Measurements from ENCODE around the gene BBS9.

Gene BBS9

GRCh38 chr7:33614357-33615117 lies 485.2 kb downstream of the BBS9 start:
- Histone ChIP-seq H3K27me3 (ENCODE audit: control insufficient read depth, insufficient read depth, low read length) (no peaks in the 10 kb centered on the region), H3K4me3 (ENCODE audit: low read length) (no peak overlapping the region), H3K4me1 (ENCODE audit: control insufficient read depth, insufficient read depth, low read length) (no peaks in the 10 kb centered on the region), H3K9me3 (ENCODE audit: control insufficient read depth, low read length) (no peaks in the 10 kb centered on the region), H3K9ac (ENCODE audit: low read length) (no peak overlapping the region), H3K36me3 (ENCODE audit: control insufficient read depth, insufficient read depth, low read length) (no peaks in the 10 kb centered on the region)

- no peaks in the 10 kb centered on the region for H3K27me3 ChIP-seq (ENCODE audit: control insufficient read depth, insufficient read depth, low read length)
- no peaks in the 10 kb centered on the region for H3K9me3 ChIP-seq (ENCODE audit: control insufficient read depth, low read length)
- no peak overlapping the region for H3K4me3 ChIP-seq (ENCODE audit: low read length)
- H3K9ac ChIP-seq (ENCODE audit: low read length) = no peak overlapping the region
- no peaks in the 10 kb centered on the region for H3K4me1 ChIP-seq (ENCODE audit: control insufficient read depth, insufficient read depth, low read length)
- no peaks in the 10 kb centered on the region for H3K36me3 ChIP-seq (ENCODE audit: control insufficient read depth, insufficient read depth, low read length)
Measured at GRCh38 chr7:33616752-33617151, 487.4 kb downstream of the BBS9 start.

GRCh38 chr7:33619264-33619663 lies 489.9 kb downstream of the BBS9 start:
- Histone ChIP-seq H3K4me3 (ENCODE audit: low read length) (no peak overlapping the region), H3K9ac (ENCODE audit: low read length) (no peak overlapping the region), H3K36me3 (ENCODE audit: control insufficient read depth, insufficient read depth, low read length) (no peaks in the 10 kb centered on the region), H3K4me1 (ENCODE audit: control insufficient read depth, insufficient read depth, low read length) (no peaks in the 10 kb centered on the region), H3K9me3 (ENCODE audit: control insufficient read depth, low read length) (no peaks in the 10 kb centered on the region), H3K27me3 (ENCODE audit: control insufficient read depth, insufficient read depth, low read length) (no peaks in the 10 kb centered on the region)

- Histone ChIP-seq H3K36me3 (ENCODE audit: control insufficient read depth, insufficient read depth, low read length) (no peaks in the 10 kb centered on the region), H3K4me3 (ENCODE audit: low read length) (no peak overlapping the region), H3K4me1 (ENCODE audit: control insufficient read depth, insufficient read depth, low read length) (no peaks in the 10 kb centered on the region), H3K9ac (ENCODE audit: low read length) (no peak overlapping the region), H3K9me3 (ENCODE audit: control insufficient read depth, low read length) (no peaks in the 10 kb centered on the region), H3K27me3 (ENCODE audit: control insufficient read depth, insufficient read depth, low read length) (no peaks in the 10 kb centered on the region)
Measured at GRCh38 chr7:33623267-33623666, 493.9 kb downstream of the BBS9 start.

GRCh38 chr7:33624215-33624614 lies 494.9 kb downstream of the BBS9 start:
- H3K9me3 ChIP-seq (ENCODE audit: control insufficient read depth, low read length) = no peaks in the 10 kb centered on the region
- H3K4me3 ChIP-seq (ENCODE audit: low read length) = no peak overlapping the region
- H3K9ac ChIP-seq (ENCODE audit: low read length) = no peak overlapping the region
- H3K36me3 ChIP-seq (ENCODE audit: control insufficient read depth, insufficient read depth, low read length) = no peaks in the 10 kb centered on the region
- no peaks in the 10 kb centered on the region for H3K27me3 ChIP-seq (ENCODE audit: control insufficient read depth, insufficient read depth, low read length)
- no peaks in the 10 kb centered on the region for H3K4me1 ChIP-seq (ENCODE audit: control insufficient read depth, insufficient read depth, low read length)

DNA sequence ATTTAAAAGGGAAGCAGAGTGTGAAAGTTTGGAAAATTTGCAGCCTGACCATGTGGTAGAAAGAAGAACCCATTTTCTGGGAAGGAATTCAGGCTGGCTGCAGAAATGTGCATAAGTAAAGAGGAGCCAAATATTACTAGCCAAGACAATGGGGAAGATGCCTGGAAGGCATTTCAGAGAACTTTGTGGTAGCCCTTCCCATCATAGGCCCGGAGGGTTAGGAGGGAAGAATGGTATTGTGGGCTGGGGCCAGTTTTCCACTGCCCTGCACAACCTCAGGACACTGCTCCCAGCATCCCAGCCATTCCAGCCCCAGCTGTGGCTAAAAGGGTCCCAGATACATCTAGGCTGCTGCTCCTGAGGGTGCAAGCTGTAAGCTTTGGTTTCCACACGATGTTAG lies 497.5 kb downstream of the BBS9 start:
- Histone ChIP-seq H3K27me3 (ENCODE audit: control insufficient read depth, insufficient read depth, low read length) (no peaks in the 10 kb centered on the region), H3K4me1 (ENCODE audit: control insufficient read depth, insufficient read depth, low read length) (no peaks in the 10 kb centered on the region), H3K36me3 (ENCODE audit: control insufficient read depth, insufficient read depth, low read length) (no peaks in the 10 kb centered on the region), H3K4me3 (ENCODE audit: low read length) (no peak overlapping the region), H3K9ac (ENCODE audit: low read length) (no peak overlapping the region), H3K9me3 (ENCODE audit: control insufficient read depth, low read length) (no peaks in the 10 kb centered on the region)

- no peaks in the 10 kb centered on the region for H3K9me3 ChIP-seq (ENCODE audit: control insufficient read depth, low read length)
- H3K27me3 ChIP-seq (ENCODE audit: control insufficient read depth, insufficient read depth, low read length) = no peaks in the 10 kb centered on the region
- H3K4me1 ChIP-seq (ENCODE audit: control insufficient read depth, insufficient read depth, low read length) = no peaks in the 10 kb centered on the region
- H3K9ac ChIP-seq (ENCODE audit: low read length) = no peak overlapping the region
- H3K36me3 ChIP-seq (ENCODE audit: control insufficient read depth, insufficient read depth, low read length) = no peaks in the 10 kb centered on the region
- no peak overlapping the region for H3K4me3 ChIP-seq (ENCODE audit: low read length)
Measured at GRCh38 chr7:33627741-33628140, 498.4 kb downstream of the BBS9 start.

DNA sequence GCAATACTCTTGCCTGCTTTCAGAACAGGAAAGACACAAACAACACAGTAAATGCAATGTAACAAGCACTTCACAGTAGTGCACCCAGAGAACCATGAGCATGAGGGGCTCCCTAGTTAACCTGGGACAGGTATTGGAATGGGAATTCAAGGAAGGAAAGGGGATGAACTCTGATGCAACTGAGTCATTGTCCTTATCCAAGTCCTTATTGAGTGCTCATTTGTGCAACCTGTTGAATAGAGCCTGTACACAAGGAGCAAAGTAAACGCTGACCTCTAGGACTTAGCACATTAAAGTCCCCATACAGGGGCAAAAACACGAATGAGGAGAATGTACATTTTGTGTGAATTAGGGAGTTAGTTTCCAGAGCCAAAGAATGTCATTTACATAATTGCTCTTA lies 499.5 kb downstream of the BBS9 start:
- no peaks in the 10 kb centered on the region for H3K36me3 ChIP-seq (ENCODE audit: control insufficient read depth, insufficient read depth, low read length)
- no peak overlapping the region for H3K9ac ChIP-seq (ENCODE audit: low read length)
- no peaks in the 10 kb centered on the region for H3K9me3 ChIP-seq (ENCODE audit: control insufficient read depth, low read length)
- no peak overlapping the region for H3K4me3 ChIP-seq (ENCODE audit: low read length)
- no peaks in the 10 kb centered on the region for H3K27me3 ChIP-seq (ENCODE audit: control insufficient read depth, insufficient read depth, low read length)
- H3K4me1 ChIP-seq (ENCODE audit: control insufficient read depth, insufficient read depth, low read length) = no peaks in the 10 kb centered on the region

GRCh38 chr7:33630359-33630758 lies 501.0 kb downstream of the BBS9 start:
- no peaks in the 10 kb centered on the region for H3K4me1 ChIP-seq (ENCODE audit: control insufficient read depth, insufficient read depth, low read length)
- no peaks in the 10 kb centered on the region for H3K27me3 ChIP-seq (ENCODE audit: control insufficient read depth, insufficient read depth, low read length)
- no peaks in the 10 kb centered on the region for H3K9me3 ChIP-seq (ENCODE audit: control insufficient read depth, low read length)
- no peak overlapping the region for H3K4me3 ChIP-seq (ENCODE audit: low read length)
- no peak overlapping the region for H3K9ac ChIP-seq (ENCODE audit: low read length)
- H3K36me3 ChIP-seq (ENCODE audit: control insufficient read depth, insufficient read depth, low read length) = no peaks in the 10 kb centered on the region

- H3K36me3 ChIP-seq (ENCODE audit: control insufficient read depth, insufficient read depth, low read length) = no peaks in the 10 kb centered on the region
- no peaks in the 10 kb centered on the region for H3K4me1 ChIP-seq (ENCODE audit: control insufficient read depth, insufficient read depth, low read length)
- H3K9me3 ChIP-seq (ENCODE audit: control insufficient read depth, low read length) = no peaks in the 10 kb centered on the region
- H3K9ac ChIP-seq (ENCODE audit: low read length) = no peak overlapping the region
- H3K4me3 ChIP-seq (ENCODE audit: low read length) = no peak overlapping the region
- no peaks in the 10 kb centered on the region for H3K27me3 ChIP-seq (ENCODE audit: control insufficient read depth, insufficient read depth, low read length)
Measured at GRCh38 chr7:33632322-33632721, 503.0 kb downstream of the BBS9 start.

DNA sequence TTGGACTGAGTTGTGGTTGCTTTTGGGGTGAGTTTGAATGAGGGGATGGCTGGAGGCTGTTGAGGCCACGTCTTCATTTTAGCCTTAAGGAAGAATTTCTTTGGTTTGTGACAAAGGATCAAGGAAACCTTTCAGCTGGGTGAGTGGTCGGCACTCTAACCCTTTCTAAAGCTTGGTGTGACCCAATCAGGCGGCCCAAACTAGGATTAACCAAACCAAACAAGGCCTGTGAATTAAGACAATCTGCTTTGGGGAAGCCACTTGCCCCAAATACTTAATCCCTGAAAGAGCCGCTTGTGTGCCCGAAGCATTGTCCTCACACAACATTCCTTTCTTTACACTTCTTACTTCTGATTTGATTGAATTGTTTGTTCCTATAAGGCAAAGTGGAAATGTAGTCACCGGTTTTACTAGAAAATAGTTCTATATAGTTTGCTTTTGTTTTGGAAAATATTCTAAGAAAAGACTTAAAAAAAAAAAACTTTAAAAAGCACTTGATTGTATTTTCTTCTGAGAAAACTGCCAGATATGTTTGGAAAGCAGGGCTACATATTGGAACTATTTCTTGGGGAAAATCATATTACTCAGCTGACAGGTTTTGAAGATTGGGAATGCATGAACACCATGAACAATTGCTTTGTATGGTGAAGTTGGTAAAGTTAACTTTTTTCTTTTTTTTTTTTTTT lies 503.6 kb downstream of the BBS9 start:
- no peak overlapping the region for H3K4me3 ChIP-seq (ENCODE audit: low read length)
- no peaks in the 10 kb centered on the region for H3K4me1 ChIP-seq (ENCODE audit: control insufficient read depth, insufficient read depth, low read length)
- H3K36me3 ChIP-seq (ENCODE audit: control insufficient read depth, insufficient read depth, low read length) = no peaks in the 10 kb centered on the region
- no peaks in the 10 kb centered on the region for H3K9me3 ChIP-seq (ENCODE audit: control insufficient read depth, low read length)
- H3K9ac ChIP-seq (ENCODE audit: low read length) = no peak overlapping the region
- no peaks in the 10 kb centered on the region for H3K27me3 ChIP-seq (ENCODE audit: control insufficient read depth, insufficient read depth, low read length)

DNA sequence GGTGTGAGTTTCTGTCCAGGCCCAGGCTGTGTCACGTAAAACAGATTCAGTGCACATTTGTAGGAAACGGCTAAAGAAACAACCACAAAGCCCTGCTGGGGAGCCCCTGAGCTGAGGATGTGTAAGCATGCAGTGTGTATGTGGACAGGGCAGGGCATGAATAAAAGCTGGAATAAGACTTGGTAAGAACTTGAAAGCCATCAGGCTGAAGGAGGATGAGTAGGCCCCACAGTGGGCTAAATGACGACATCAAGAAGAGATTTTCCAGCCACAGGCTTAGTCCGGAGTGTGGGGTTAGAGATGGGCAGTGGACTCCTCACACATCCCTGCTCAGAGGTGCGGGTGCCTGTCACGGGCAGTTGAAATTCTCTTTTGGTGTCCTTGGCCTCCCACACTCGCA lies 505.2 kb downstream of the BBS9 start:
- no peaks in the 10 kb centered on the region for H3K4me1 ChIP-seq (ENCODE audit: control insufficient read depth, insufficient read depth, low read length)

More for the DNA sequence above, 505.2 kb downstream of the BBS9 start:
- Histone ChIP-seq H3K27me3 (ENCODE audit: control insufficient read depth, insufficient read depth, low read length) (no peaks in the 10 kb centered on the region), H3K9ac (ENCODE audit: low read length) (no peak overlapping the region), H3K36me3 (ENCODE audit: control insufficient read depth, insufficient read depth, low read length) (no peaks in the 10 kb centered on the region), H3K9me3 (ENCODE audit: control insufficient read depth, low read length) (no peaks in the 10 kb centered on the region), H3K4me3 (ENCODE audit: low read length) (no peak overlapping the region)
